C4-2B (cell line): ENCODE results near the gene FGD2.

Source experiments
- CTCF ChIP-seq: fragments of 450-650 bp; conservative IDR thresholded peaks from 2 replicates; pipeline ENCODE4 v1.5.1; 2017; ENCODE audit warnings: mild to moderate bottlenecking
- ZFX ChIP-seq: fragments of 450-650 bp; IDR thresholded peaks from 2 replicates; pipeline ENCODE4 v1.6.1; 2017

DNA sequence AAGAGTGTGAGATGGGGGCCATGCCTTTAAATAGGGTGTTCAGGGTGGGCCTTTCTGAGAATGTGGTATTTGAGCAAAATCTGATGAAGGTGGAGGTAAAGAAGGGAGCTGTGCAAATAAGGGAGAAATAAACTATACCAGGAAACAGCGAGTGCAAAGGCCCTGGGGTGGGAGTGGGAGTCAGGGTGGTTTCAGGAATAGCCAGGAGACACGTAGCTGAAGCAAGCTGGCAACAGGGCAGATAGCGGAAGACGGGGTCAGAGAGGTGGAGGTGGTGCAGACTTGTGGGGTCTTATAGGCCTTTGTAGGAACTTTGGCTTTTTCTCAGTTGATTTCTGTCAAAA, 51.6 kb downstream of the FGD2 start:
- TF ChIP-seq CTCF (no peak), ZFX (no peak)
